OCI-LY7 (cell line): ENCODE measurements around the gene PCGF5. TPM values are rescaled to one million over a fixed set of nuclear protein-coding genes. Genes with fewer than 3 reads are reported as not detected.
"Not testable (repeated sequence)": the region's sequence is repeated elsewhere in the genome, so short reads cannot be mapped to it uniquely, and the experiment has no call there.

ENCODE experiments used
- BruUV-seq: library from RNA; stranded (reverse); fragments of 400-500 nt; replicated peaks from 2 replicates; lab custom pipeline; 2021; lab: Mats Ljungman, UMichigan
- CTCF ChIA-PET: fragments of 300-600 bp; sonication (Branson Sonifier 250); formaldehyde crosslinking; loops from one replicate; lab custom pipeline; 2022; ENCODE audit warnings: antibody characterized with exemption; ENCODE audit not compliant: unreplicated experiment; lab: Charles Lee
- POLR2A ChIA-PET: fragments of 300-600 bp; sonication (Branson Sonifier 250); formaldehyde crosslinking; loops from one replicate; lab custom pipeline; 2022; ENCODE audit warnings: antibody characterized with exemption; lab: Charles Lee
- DNase-seq: peaks from one replicate; pipeline ENCODE4 v3.0.0-alpha.2; 2015; ENCODE audit warnings: low spot score
- H2AFZ ChIP-seq: fragments of 200-600 bp; sonication (generic), shearing (Covaris generic); 2 replicates; pipeline ENCODE4 v1.6.1; 2014; ENCODE audit warnings: mild to moderate bottlenecking, antibody characterized with exemption, low read length, moderate library complexity
- H3K27ac ChIP-seq: fragments of 200-600 bp; sonication (generic); 2 replicates; pipeline ENCODE4 v1.5.1; 2014; ENCODE audit warnings: mixed run types, low read depth, mild to moderate bottlenecking, moderate library complexity, low read length, inconsistent platforms; ENCODE audit not compliant: poor library complexity, severe bottlenecking
- H3K36me3 ChIP-seq: fragments of 200-600 bp; sonication (generic); 2 replicates; pipeline ENCODE4 v1.6.1; 2014; ENCODE audit warnings: mild to moderate bottlenecking, antibody characterized with exemption, low read length, moderate library complexity, mixed read lengths; ENCODE audit not compliant: insufficient read depth
- H3K4me1 ChIP-seq: fragments of 200-600 bp; sonication (generic); 2 replicates; pipeline ENCODE4 v1.5.1; 2014; ENCODE audit warnings: mild to moderate bottlenecking, low read length; ENCODE audit not compliant: insufficient read depth, poor library complexity, severe bottlenecking
- H3K4me2 ChIP-seq: fragments of 200-600 bp; sonication (generic); 2 replicates; pipeline ENCODE4 v1.6.1; 2014; ENCODE audit warnings: mild to moderate bottlenecking, low read length
- H3K4me3 ChIP-seq: fragments of 200-600 bp; sonication (generic); 2 replicates; pipeline ENCODE4 v1.5.1; 2014; ENCODE audit warnings: mild to moderate bottlenecking, low read depth, low read length; ENCODE audit not compliant: poor library complexity, severe bottlenecking
- H3K79me2 ChIP-seq: fragments of 200-600 bp; sonication (generic); 2 replicates; pipeline ENCODE4 v1.6.1; 2016; ENCODE audit warnings: low read depth, mild to moderate bottlenecking, low read length, moderate library complexity, mixed read lengths; ENCODE audit not compliant: insufficient read depth
- H3K9me2 ChIP-seq: fragments of 200-600 bp; sonication (generic); 2 replicates; pipeline ENCODE4 v1.6.1; 2016; ENCODE audit warnings: mild to moderate bottlenecking, low read length, mixed read lengths; ENCODE audit not compliant: insufficient read depth
- H3K9me3 ChIP-seq: fragments of 200-600 bp; sonication (generic); 2 replicates; pipeline ENCODE4 v1.6.1; 2014; ENCODE audit warnings: mild to moderate bottlenecking, mixed run types, low read length, mixed read lengths
- H4K20me1 ChIP-seq: fragments of 200-600 bp; sonication (generic); 2 replicates; pipeline ENCODE4 v1.6.1; 2014; ENCODE audit warnings: mild to moderate bottlenecking, antibody characterized with exemption, low read length, moderate library complexity, mixed read lengths; ENCODE audit not compliant: insufficient read depth
- CTCF ChIP-seq: fragments of 200-600 bp; sonication (generic); conservative IDR thresholded peaks from 2 replicates; pipeline ENCODE4 v1.5.1; 2014; ENCODE audit warnings: mild to moderate bottlenecking, antibody characterized with exemption, low read length, moderate library complexity, mixed read lengths
- EZH2phosphoT487 ChIP-seq: fragments of 200-600 bp; sonication (generic); IDR thresholded peaks from 2 replicates; pipeline ENCODE4 v1.6.1; 2018; ENCODE audit warnings: low read depth, borderline replicate concordance, mild to moderate bottlenecking, mixed run types, antibody characterized with exemption, low read length, moderate library complexity, mixed read lengths
- intact Hi-C: fragments of 100-400 bp; cut with micrococcal nuclease; formaldehyde crosslinking; loops from one replicate; pipeline ENCODE4 v1.10.0; 2022; ENCODE audit not compliant: unreplicated experiment
- total RNA-seq, 2 experiments: library from RNA; depleted of rRNA in 1 of 2; stranded (reverse); fragments of >200 nt in 1 of 2; shearing (Covaris generic) in 1 of 2; gene quantifications; 2 replicates each; pipeline ENCODE4 v1.2.3, GENCODE V29; 2014 to 2022

PCGF5 gene
- total RNA-seq, 2 experiments from 2014 or later = 25.1 to 40.9 TPM

DNA sequence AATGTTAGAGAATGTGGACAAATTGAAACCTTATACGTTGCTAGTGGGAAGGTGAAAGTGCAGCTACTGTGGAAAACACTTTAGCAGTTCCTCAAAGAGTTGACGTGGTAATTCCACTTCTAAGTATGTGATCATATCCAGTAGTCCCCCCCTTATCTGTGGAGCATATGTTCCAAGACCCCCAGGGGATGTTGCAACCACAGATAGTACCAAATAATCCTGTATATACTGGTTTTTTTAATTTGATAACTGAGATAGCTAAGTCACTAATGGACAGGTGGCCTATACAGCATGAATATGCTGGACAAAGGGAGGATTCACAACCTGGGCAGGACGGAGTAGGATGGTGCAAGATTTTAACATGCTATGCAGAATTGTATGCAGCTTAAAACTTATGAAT is 36.8 kb downstream of the PCGF5 start:
- POLR2A ChIA-PET = no interaction called here
- Histone ChIP-seq H3K4me1 (no peaks in the 10 kb centered on the region), H3K27ac (no peak overlapping the region), H3K36me3 (peaks cover 41% of the 10 kb centered on the region), H3K9me2 (no peaks in the 10 kb centered on the region), H2AFZ (no peak overlapping the region), H4K20me1 (no peaks in the 10 kb centered on the region), H3K9me3 (no peaks in the 10 kb centered on the region), H3K4me2 (no peak overlapping the region), H3K79me2 (no peaks in the 10 kb centered on the region), H3K4me3 (no peak overlapping the region)
- CTCF ChIA-PET = no interaction called here
- intact Hi-C loops = no loop called here
- DNase-seq = no peak
- TF ChIP-seq EZH2phosphoT487 (no peak), CTCF (no peak)
- BruUV-seq = no TSS peak

DNA sequence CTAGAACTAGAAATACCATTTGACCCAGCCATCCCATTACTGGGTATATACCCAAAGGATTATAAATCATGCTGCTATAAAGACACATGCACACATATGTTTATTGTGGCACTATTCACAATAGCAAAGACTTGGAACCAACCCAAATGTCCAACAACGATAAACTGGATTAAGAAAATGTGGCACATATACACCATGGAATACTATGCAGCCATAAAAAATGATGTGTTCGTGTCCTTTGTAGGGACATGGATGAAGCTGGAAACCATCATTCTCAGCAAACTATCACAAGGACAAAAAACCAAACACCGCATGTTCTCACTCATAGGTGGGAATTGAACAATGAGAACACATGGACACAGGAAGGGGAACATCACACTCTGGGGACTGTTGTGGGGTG is 40.0 kb downstream of the PCGF5 start:
- H3K4me1 ChIP-seq, intact Hi-C loops, DNase-seq, CTCF ChIA-PET, BruUV-seq, H3K79me2 ChIP-seq, H3K4me2 ChIP-seq, H2AFZ ChIP-seq, H3K9me3 ChIP-seq, H4K20me1 ChIP-seq, H3K9me2 ChIP-seq, H3K4me3 ChIP-seq, H3K27ac ChIP-seq: not testable (repeated sequence)
- H3K36me3 ChIP-seq = peaks cover 18% of the 10 kb centered on the region
- POLR2A ChIA-PET = interaction anchor here (1.2 to 1.6 kb wide), 2 partner anchors 10 to 17 kb away, joined by 4 to 8 read pairs; no protein-coding TSS in a partner anchor

GRCh38 chr10:91271886-91272285 is 51.4 kb downstream of the PCGF5 start:
- POLR2A ChIA-PET = interaction anchor here (0.7 kb wide), 1 partner anchor 692 kb away, joined by 3 read pairs; no protein-coding TSS in a partner anchor
- Histone ChIP-seq H3K4me2 (no peak overlapping the region), H3K4me3 (no peak overlapping the region), H3K9me3 (no peaks in the 10 kb centered on the region), H2AFZ (no peak overlapping the region), H3K27ac (no peak overlapping the region), H3K9me2 (no peaks in the 10 kb centered on the region), H3K4me1 (no peaks in the 10 kb centered on the region), H3K36me3 (no peaks in the 10 kb centered on the region; the same call in 1 of the 2 replicates), H4K20me1 (no peaks in the 10 kb centered on the region), H3K79me2 (no peaks in the 10 kb centered on the region)
- TF ChIP-seq CTCF = no peak
- no peak for TF ChIP-seq EZH2phosphoT487
- DNase-seq = no peak
- CTCF ChIA-PET = no interaction called here
- BruUV-seq = no TSS peak
- intact Hi-C loops = no loop called here
